Neural crest cell (in vitro differentiated cells): ENCODE data around the gene S100A14. TPM values are rescaled to one million over a fixed set of nuclear protein-coding genes. Genes with fewer than 3 reads are reported as not detected.
"Not testable (repeated sequence)": the region's sequence is repeated elsewhere in the genome, so short reads cannot be mapped to it uniquely, and the experiment has no call there.

Source experiments
- DNase-seq: peaks from one replicate; pipeline ENCODE4 v3.0.0; 2021; ENCODE audit warnings: low read depth, mixed read lengths, low spot score
- H3K27ac Mint-ChIP-seq: one replicate; pipeline ENCODE4 v1.8.0; 2021; ENCODE audit warnings: mild to moderate bottlenecking, mixed read lengths; ENCODE audit not compliant: unreplicated experiment
- H3K27me3 Mint-ChIP-seq: 2 replicates; pipeline ENCODE4 v1.8.0; 2021; ENCODE audit warnings: low read depth, mild to moderate bottlenecking, mixed read lengths
- H3K36me3 Mint-ChIP-seq: 2 replicates; pipeline ENCODE4 v1.8.0; 2021; ENCODE audit warnings: low read depth, mild to moderate bottlenecking, mixed read lengths
- H3K4me1 Mint-ChIP-seq: 2 replicates; pipeline ENCODE4 v1.8.0; 2021; ENCODE audit warnings: mixed read lengths
- H3K4me3 Mint-ChIP-seq: one replicate; pipeline ENCODE4 v1.8.0; 2021; ENCODE audit warnings: mild to moderate bottlenecking, mixed read lengths
- H3K9me3 Mint-ChIP-seq: 2 replicates; pipeline ENCODE4 v1.8.0; 2021; ENCODE audit warnings: mixed read lengths
- CTCF ChIP-seq: fragments of 200-600 bp; sonication (generic); conservative IDR thresholded peaks from 2 replicates; pipeline ENCODE4 v1.5.0; 2021; ENCODE audit warnings: antibody characterized with exemption, mild to moderate bottlenecking
- total RNA-seq: library from RNA; stranded (reverse); gene quantifications from 2 replicates; pipeline ENCODE4 v1.2.1, GENCODE V29; 2021

S100A14 gene
- total RNA-seq, 1 donor from 2014 or later: not detected

GRCh38 chr1:153643816-153644215 lies 27.7 kb upstream of the S100A14 start:
- Mint-ChIP-seq H3K4me3 (no peak overlapping the region), H3K36me3 (peaks cover 35% of the 10 kb centered on the region)
- DNase-seq: no peak

GRCh38 chr1:153643100-153643499 lies 27.0 kb upstream of the S100A14 start:
- peak overlapping the region; percentile 5 for H3K4me3 Mint-ChIP-seq
- no peak for TF ChIP-seq CTCF
- no peaks in the 10 kb centered on the region for H3K9me3 Mint-ChIP-seq
- peaks cover 11% of the 10 kb centered on the region for H3K4me1 Mint-ChIP-seq
- H3K27ac Mint-ChIP-seq: no peak overlapping the region
- H3K27me3 Mint-ChIP-seq: no peaks in the 10 kb centered on the region
- peaks cover 35% of the 10 kb centered on the region for H3K36me3 Mint-ChIP-seq
- DNase-seq: no peak

More at GRCh38 chr1:153643816-153644215, 27.7 kb upstream of the S100A14 start:
- TF ChIP-seq CTCF: no peak
- Mint-ChIP-seq H3K27me3 (no peaks in the 10 kb centered on the region), H3K27ac (no peak overlapping the region), H3K4me1 (peaks cover 11% of the 10 kb centered on the region), H3K9me3 (no peaks in the 10 kb centered on the region)

- H3K36me3 Mint-ChIP-seq: peaks cover 36% of the 10 kb centered on the region
These were observed 26.0 kb upstream of the S100A14 start for GRCh38 chr1:153642161-153642560.

GRCh38 chr1:153640861-153641260 lies 24.7 kb upstream of the S100A14 start:
- H3K4me1 Mint-ChIP-seq: peaks cover 18% of the 10 kb centered on the region
- peak overlapping the region; percentile 2 for H3K4me3 Mint-ChIP-seq
- no peak for DNase-seq
- H3K9me3 Mint-ChIP-seq: no peaks in the 10 kb centered on the region
- peaks cover 36% of the 10 kb centered on the region for H3K36me3 Mint-ChIP-seq
- no peak overlapping the region for H3K27ac Mint-ChIP-seq
- no peaks in the 10 kb centered on the region for H3K27me3 Mint-ChIP-seq
- no peak for TF ChIP-seq CTCF

More at GRCh38 chr1:153642161-153642560, 26.0 kb upstream of the S100A14 start:
- peaks cover 12% of the 10 kb centered on the region for H3K4me1 Mint-ChIP-seq
- no peak for DNase-seq
- TF ChIP-seq CTCF: no peak
- no peak overlapping the region for H3K27ac Mint-ChIP-seq
- no peaks in the 10 kb centered on the region for H3K9me3 Mint-ChIP-seq
- H3K4me3 Mint-ChIP-seq: no peak overlapping the region
- H3K27me3 Mint-ChIP-seq: no peaks in the 10 kb centered on the region

GRCh38 chr1:153640213-153640612 lies 24.1 kb upstream of the S100A14 start:
- not testable (repeated sequence) for H3K9me3 Mint-ChIP-seq, H3K4me3 Mint-ChIP-seq
- peaks cover 30% of the 10 kb centered on the region for H3K36me3 Mint-ChIP-seq

GRCh38 chr1:153639280-153639679 lies 23.2 kb upstream of the S100A14 start:
- TF ChIP-seq CTCF: no peak
- DNase-seq: no peak
- H3K9me3 Mint-ChIP-seq: no peaks in the 10 kb centered on the region
- peaks cover 29% of the 10 kb centered on the region for H3K4me1 Mint-ChIP-seq
- no peaks in the 10 kb centered on the region for H3K27me3 Mint-ChIP-seq
- H3K27ac Mint-ChIP-seq: no peak overlapping the region
- no peak overlapping the region for H3K4me3 Mint-ChIP-seq
- peaks cover 27% of the 10 kb centered on the region for H3K36me3 Mint-ChIP-seq

More at GRCh38 chr1:153640213-153640612, 24.1 kb upstream of the S100A14 start:
- not testable (repeated sequence) for H3K27ac Mint-ChIP-seq, H3K27me3 Mint-ChIP-seq, DNase-seq
- H3K4me1 Mint-ChIP-seq: peaks cover 22% of the 10 kb centered on the region
